H1 (cell line): Measurements from ENCODE around the gene SDF2. TPM values are rescaled to one million over a fixed set of nuclear protein-coding genes. Genes with fewer than 3 reads are reported as not detected.

Source experiments
- CTCF ChIA-PET: fragments of 300-600 bp; sonication (Branson Sonifier 250); formaldehyde crosslinking; loops from one replicate; lab custom pipeline; 2021; ENCODE audit not compliant: partially characterized antibody; lab: Charles Lee
- POLR2A ChIA-PET: fragments of 300-600 bp; sonication (Branson Sonifier 250); formaldehyde crosslinking; loops from one replicate; lab custom pipeline; 2021; ENCODE audit warnings: inconsistent platforms; ENCODE audit not compliant: partially characterized antibody; lab: Charles Lee
- DNase-seq, 2 experiments: peaks; one replicate each; pipeline versions ENCODE4 v3.0.0 to v3.0.0-alpha.2; 2010 to 2022; ENCODE audit warnings: low spot score in 2 of 2, low read depth in 1 of 2, mixed read lengths in 1 of 2
- FAIRE-seq: peaks from 2 replicates; lab custom pipeline; 2011; peaks lifted over from hg19 to GRCh38; lab: Jason Lieb, UNC
- H2AFZ ChIP-seq: 2 replicates; pipeline ENCODE4 v1.8.1; 2012; ENCODE audit warnings: low read length, inconsistent platforms
- H2AK5ac ChIP-seq: 2 replicates; pipeline ENCODE4 v1.6.1; 2013; ENCODE audit warnings: low read depth, low read length
- H2BK120ac ChIP-seq: replicated peaks from 2 replicates; pipeline ENCODE3; 2013; ENCODE audit warnings: low read depth, low read length, inconsistent platforms
- H2BK12ac ChIP-seq: 2 replicates; pipeline ENCODE4 v1.6.1; 2013; ENCODE audit warnings: low read depth, low read length
- H2BK15ac ChIP-seq: 2 replicates; pipeline ENCODE4 v1.6.1; 2013; ENCODE audit warnings: low read length
- H2BK20ac ChIP-seq: 2 replicates; pipeline ENCODE4 v1.6.1; 2013; ENCODE audit warnings: low read length
- H2BK5ac ChIP-seq: 2 replicates; pipeline ENCODE4 v1.6.1; 2013; ENCODE audit warnings: low read depth, low read length
- H3K14ac ChIP-seq: 2 replicates; pipeline ENCODE4 v1.6.1; 2013; ENCODE audit warnings: inconsistent platforms; ENCODE audit not compliant: insufficient read length
- H3K18ac ChIP-seq: 2 replicates; pipeline ENCODE4 v1.6.1; 2013; ENCODE audit warnings: low read length; ENCODE audit errors: extremely low read depth
- H3K23ac ChIP-seq: 2 replicates; pipeline ENCODE4 v1.6.1; 2013; ENCODE audit warnings: inconsistent platforms; ENCODE audit not compliant: insufficient read length
- H3K23me2 ChIP-seq: 2 replicates; pipeline ENCODE4 v1.6.1; 2013; ENCODE audit warnings: low read depth, low read length
- H3K27ac ChIP-seq: 2 replicates; pipeline ENCODE4 v1.6.1; 2011; ENCODE audit warnings: low read depth, low read length, inconsistent platforms
- H3K27me3 ChIP-seq, 4 experiments: replicated peaks in 1 of 4; 1 replicate in 1 of 4; 2 replicates in 3 of 4; pipeline versions ENCODE4 v1.6.1 to v1.8.1; 2011 to 2013; ENCODE audit warnings: low read length in 3 of 4, mild to moderate bottlenecking in 3 of 4, inconsistent platforms in 2 of 4, mixed read lengths in 2 of 4, moderate library complexity in 1 of 4; ENCODE audit not compliant: control insufficient read depth in 3 of 4, insufficient read depth in 3 of 4; ENCODE audit errors: extremely low read depth in 1 of 4
- H3K36me3 ChIP-seq, 4 experiments: 2 replicates each; pipeline versions ENCODE4 v1.6.1 to v1.8.1; 2011 to 2013; ENCODE audit warnings: mild to moderate bottlenecking in 4 of 4, low read length in 3 of 4, moderate library complexity in 2 of 4, control low read depth in 1 of 4, inconsistent platforms in 1 of 4; ENCODE audit not compliant: insufficient read depth in 4 of 4, control insufficient read depth in 2 of 4
- H3K4ac ChIP-seq: replicated peaks from 2 replicates; pipeline ENCODE3; 2013; ENCODE audit warnings: low read length, low read depth, mixed read lengths, inconsistent platforms; ENCODE audit not compliant: insufficient read length
- H3K4me1 ChIP-seq, 4 experiments: replicated peaks in 1 of 4; 1 replicate in 1 of 4; 2 replicates in 3 of 4; pipeline versions ENCODE4 v1.6.1 to v1.8.1; 2011 to 2013; ENCODE audit warnings: low read length in 3 of 4, inconsistent platforms in 2 of 4, mixed read lengths in 1 of 4; ENCODE audit not compliant: insufficient read depth in 4 of 4, control insufficient read depth in 3 of 4
- H3K4me2 ChIP-seq, 2 experiments: 2 replicates each; pipeline versions ENCODE4 v1.6.1 to v1.8.1; 2011 to 2013; ENCODE audit warnings: low read depth in 2 of 2, low read length in 2 of 2, control low read depth in 1 of 2, inconsistent platforms in 1 of 2, mild to moderate bottlenecking in 1 of 2; ENCODE audit not compliant: insufficient read depth in 1 of 2
- H3K4me3 ChIP-seq, 4 experiments: fragments of 200-600, 300-600 bp in 1 of 4; sonication (generic), shearing (Covaris generic), sonication (Bioruptor Twin) in 1 of 4; 2 replicates each; pipeline versions ENCODE4 v1.5.1 to v1.8.1; 2011 to 2016; ENCODE audit warnings: low read length in 4 of 4, low read depth in 3 of 4, control low read depth in 2 of 4, inconsistent platforms in 2 of 4, mild to moderate bottlenecking in 2 of 4, mixed read lengths in 1 of 4, moderate library complexity in 1 of 4; ENCODE audit not compliant: insufficient read depth in 2 of 4; ENCODE audit errors: extremely low read depth in 1 of 4
- H3K56ac ChIP-seq: replicated peaks from 2 replicates; pipeline ENCODE3; 2013; ENCODE audit warnings: low read depth, mild to moderate bottlenecking, mixed read lengths, low read length, inconsistent platforms; ENCODE audit not compliant: insufficient read length
- H3K79me1 ChIP-seq: 2 replicates; pipeline ENCODE4 v1.6.1; 2013; ENCODE audit warnings: low read depth, low read length, control low read depth
- H3K79me2 ChIP-seq, 2 experiments: 2 replicates each; pipeline versions ENCODE4 v1.6.1 to v1.8.1; 2012 to 2013; ENCODE audit warnings: low read length in 2 of 2, mild to moderate bottlenecking in 2 of 2, inconsistent platforms in 1 of 2; ENCODE audit not compliant: insufficient read depth in 2 of 2, control insufficient read depth in 1 of 2
- H3K9ac ChIP-seq, 4 experiments: replicated peaks in 1 of 4; 1 replicate in 1 of 4; 2 replicates in 3 of 4; pipeline versions ENCODE4 v1.6.1 to v1.8.1; 2011 to 2013; ENCODE audit warnings: low read depth in 3 of 4, low read length in 3 of 4, control low read depth in 2 of 4, mild to moderate bottlenecking in 2 of 4, moderate library complexity in 2 of 4, inconsistent platforms in 1 of 4; ENCODE audit errors: extremely low read depth in 1 of 4
- H3K9me3 ChIP-seq, 2 experiments: 2 replicates each; pipeline versions ENCODE4 v1.6.1 to v1.8.1; 2012 to 2013; ENCODE audit warnings: mild to moderate bottlenecking in 2 of 2, moderate library complexity in 2 of 2, control low read depth in 1 of 2, inconsistent platforms in 1 of 2, low read depth in 1 of 2, low read length in 1 of 2, mixed read lengths in 1 of 2; ENCODE audit not compliant: insufficient read depth in 2 of 2
- H4K20me1 ChIP-seq, 2 experiments: replicated peaks in 1 of 2; 2 replicates each; pipeline versions ENCODE3 to v1.8.1; 2011 to 2013; ENCODE audit warnings: inconsistent platforms in 2 of 2, low read length in 2 of 2, mild to moderate bottlenecking in 1 of 2; ENCODE audit not compliant: insufficient read depth in 2 of 2, control insufficient read depth in 1 of 2
- H4K5ac ChIP-seq: 2 replicates; pipeline ENCODE4 v1.6.1; 2013; ENCODE audit warnings: low read length, low read depth, mixed read lengths, inconsistent platforms; ENCODE audit not compliant: insufficient read length
- H4K8ac ChIP-seq: 2 replicates; pipeline ENCODE4 v1.8.0; 2013; ENCODE audit warnings: mild to moderate bottlenecking, moderate library complexity, low read length, inconsistent platforms; ENCODE audit not compliant: insufficient read depth; ENCODE audit errors: extremely low read depth
- H4K91ac ChIP-seq: replicated peaks from 2 replicates; pipeline ENCODE3; 2013; ENCODE audit warnings: low read length, mixed read lengths, inconsistent platforms; ENCODE audit not compliant: insufficient read length
- ATF3 ChIP-seq: IDR thresholded peaks from 2 replicates; pipeline ENCODE4 v1.6.1; 2011; ENCODE audit warnings: low read depth, mild to moderate bottlenecking, low read length; ENCODE audit not compliant: insufficient read depth
- BRCA1 ChIP-seq: IDR thresholded peaks from 2 replicates; pipeline ENCODE4 v1.6.1; 2012; ENCODE audit warnings: low read depth, low read length, improper control_type of control experiment
- CREB1 ChIP-seq: IDR thresholded peaks from 2 replicates; pipeline ENCODE4 v1.6.1; 2012; ENCODE audit warnings: inconsistent platforms
- E2F6 ChIP-seq: IDR thresholded peaks from 2 replicates; pipeline ENCODE4 v1.6.1; 2012; ENCODE audit warnings: inconsistent platforms
- EGR1 ChIP-seq: IDR thresholded peaks from 2 replicates; pipeline ENCODE4 v1.6.1; 2011; ENCODE audit warnings: low read depth, low read length, borderline replicate concordance
- EZH2 ChIP-seq: fragments of 200-600 bp; sonication (generic); IDR thresholded peaks from 2 replicates; pipeline ENCODE4 v1.7.1; 2012; ENCODE audit warnings: low read depth, mild to moderate bottlenecking, moderate library complexity, low read length, inconsistent platforms; ENCODE audit not compliant: severe bottlenecking
- HDAC2 ChIP-seq, 2 experiments: fragments of 300-600 bp in 1 of 2; sonication (generic) in 1 of 2; IDR thresholded peaks; 2 replicates each; pipeline ENCODE4 v1.6.1; 2011 to 2012; ENCODE audit warnings: low read depth in 2 of 2, low read length in 2 of 2, mild to moderate bottlenecking in 2 of 2, moderate library complexity in 2 of 2, borderline replicate concordance in 1 of 2, inconsistent platforms in 1 of 2
- POU5F1 ChIP-seq: IDR thresholded peaks from 2 replicates; pipeline ENCODE4 v1.6.1; 2011; ENCODE audit warnings: low read depth, mild to moderate bottlenecking, low read length, moderate library complexity
- RBBP5 ChIP-seq: IDR thresholded peaks from 2 replicates; pipeline ENCODE4 v1.7.1; 2012; ENCODE audit warnings: low read depth, mild to moderate bottlenecking, inconsistent platforms, low read length, moderate library complexity, borderline replicate concordance
- RFX5 ChIP-seq: IDR thresholded peaks from 2 replicates; pipeline ENCODE4 v1.6.1; 2011; ENCODE audit warnings: low read depth, low read length, improper control_type of control experiment, borderline replicate concordance
- RXRA ChIP-seq: IDR thresholded peaks from 2 replicates; pipeline ENCODE4 v1.6.1; 2011; ENCODE audit warnings: low read depth, mild to moderate bottlenecking, low read length, moderate library complexity; ENCODE audit not compliant: insufficient read depth
- SP4 ChIP-seq: IDR thresholded peaks from 2 replicates; pipeline ENCODE4 v1.6.1; 2012; ENCODE audit warnings: low read length, inconsistent platforms
- SRF ChIP-seq: IDR thresholded peaks from 2 replicates; pipeline ENCODE4 v1.6.1; 2011; ENCODE audit warnings: mild to moderate bottlenecking, low read depth, low read length, moderate library complexity
- WGBS, 2 experiments: shearing (Covaris generic) in 1 of 2; methylation state at CpG; one replicate each; pipeline versions ENCODE4 v1.1.6 to v1.1.7; 2013 to 2015; ENCODE audit warnings: low lambda C conversion rate in 2 of 2, mixed read lengths in 2 of 2, inconsistent platforms in 1 of 2, low coverage in 1 of 2, missing lambda C conversion rate in 1 of 2; ENCODE audit not compliant: insufficient replicate concordance in 2 of 2, insufficient coverage in 1 of 2, insufficient read length in 1 of 2; ENCODE audit errors: extremely low coverage in 1 of 2, missing lambda C conversion rate in 1 of 2; 5-methylcytosine and 5-hydroxymethylcytosine counted together
- polyA plus RNA-seq, 7 experiments: library from polyadenylated mRNA; depleted of rRNA in 3 of 7; stranded (reverse) in 5 of 7; unstranded in 2 of 7; fragments of >200 nt in 5 of 7; fragments of 200-250 nt in 2 of 7; gene quantifications; 1 replicate in 5 of 7; 2 replicates in 1 of 7; 4 replicates in 1 of 7; pipeline versions ENCODE4 v1.2.1 to v1.2.3, GENCODE V29; 2011 to 2013; ENCODE audit warnings: missing spikeins in 2 of 7, mixed read lengths in 2 of 7
- total RNA-seq: library from RNA; stranded (reverse); fragmentation: NEBNext Ultra II Directional; extraction: Animal tissue kit (Norgen Biotek cat#: 25700); gene quantifications from 2 replicates; pipeline ENCODE4 v1.2.1, GENCODE V29; 2021

SDF2 gene
- total and polyA plus RNA-seq, 2 of the 8 experiments (the other 6 are each of a cell fraction or from before 2014, with no cell fraction given), result 44.8 to 65.4 TPM

DNA sequence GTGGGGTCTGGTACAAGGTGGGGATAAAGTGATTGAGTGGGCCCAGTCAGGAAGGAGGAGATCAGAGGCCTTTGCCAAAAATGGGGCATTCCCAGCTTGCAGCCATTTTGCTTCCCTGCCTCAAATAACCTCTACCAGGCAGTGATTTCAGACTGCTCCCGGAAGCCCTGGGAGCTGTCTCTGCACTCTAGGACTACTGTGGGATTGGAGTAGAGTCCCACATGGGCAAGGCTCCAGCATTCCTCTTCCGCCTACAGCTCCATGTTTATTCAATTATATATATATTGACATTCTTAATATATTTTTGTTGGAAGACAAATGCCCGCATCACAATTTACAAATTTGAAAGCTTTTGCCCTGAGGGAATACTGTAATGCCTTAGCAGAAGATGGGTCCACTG is 13.8 kb upstream of the SDF2 start:
- no peak overlapping the region for H3K56ac ChIP-seq
- no peak overlapping the region for H3K4me3 ChIP-seq
- H2BK12ac ChIP-seq, result no peak overlapping the region
- CTCF ChIA-PET, result interaction anchor here (0.8 to 5.3 kb wide), 11 partner anchors 10 to 196 kb away, joined by 3 to 54 read pairs (median 5); partner anchors contain the start of gene BLTP2
- H3K36me3 ChIP-seq, result peaks cover 50 to 84% (median 78%) of the 10 kb centered on the region in 4 experiments
- no peak overlapping the region for H3K14ac ChIP-seq
- no peak overlapping the region for H3K4ac ChIP-seq
- H3K79me2 ChIP-seq, result no peaks in the 10 kb centered on the region
- no peak overlapping the region for H2AK5ac ChIP-seq
- H2BK5ac ChIP-seq, result no peak overlapping the region
- H3K23ac ChIP-seq, result no peak overlapping the region
- no peak overlapping the region for H4K91ac ChIP-seq
- no peak overlapping the region for H4K5ac ChIP-seq
- H3K27me3 ChIP-seq, result no peaks in the 10 kb centered on the region
- no peak overlapping the region for H2BK20ac ChIP-seq
- H3K9ac ChIP-seq, result no peak overlapping the region
- FAIRE-seq (no peak), DNase-seq (no peak)
- WGBS, 2 experiments, result 98% methylated on average over 3 of the region's 3 CpGs; no CpG with 5 or more reads in 1 of the 2 experiments
- H2BK120ac ChIP-seq, result no peak overlapping the region
- H3K23me2 ChIP-seq, result no peaks in the 10 kb centered on the region
- H3K4me1 ChIP-seq, result no peaks in the 10 kb centered on the region
- no peak overlapping the region for H4K8ac ChIP-seq
- H2AFZ ChIP-seq, result no peak overlapping the region
- POLR2A ChIA-PET, result interaction anchor here (0.9 to 6.5 kb wide), 13 partner anchors 13 to 99 kb away, joined by 3 to 35 read pairs (median 4); partner anchors contain the start of genes ALDOC, SDF2, SUPT6H and TRAF4
- H3K4me2 ChIP-seq, result no peak overlapping the region
- no peak overlapping the region for H2BK15ac ChIP-seq
- peaks cover 0 to 2% of the 10 kb centered on the region in 2 experiments for H4K20me1 ChIP-seq
- H3K79me1 ChIP-seq, result no peaks in the 10 kb centered on the region
- H3K9me3 ChIP-seq, result no peaks in the 10 kb centered on the region
- H3K27ac ChIP-seq, result no peak overlapping the region
- no peak overlapping the region for H3K18ac ChIP-seq
- TF ChIP-seq HDAC2 (IDR thresholded peaks at IDR 0.05; ENCODE audit: borderline replicate concordance in 1 of 2, low read depth in 2 of 2, low read length in 2 of 2) (no peak), BRCA1 (no peak), RBBP5 (no peak), SRF (no peak), E2F6 (no peak), POU5F1 (no peak), RXRA (no peak), EZH2 (no peak), EGR1 (no peak), RFX5 (no peak), ATF3 (no peak), CREB1 (no peak), SP4 (no peak)
